ENCODE data around the gene SNRPD3.
"Not testable (repeated sequence)": the region's sequence is repeated elsewhere in the genome, so short reads cannot be mapped to it uniquely, and the experiment has no call there.

Gene SNRPD3

DNA sequence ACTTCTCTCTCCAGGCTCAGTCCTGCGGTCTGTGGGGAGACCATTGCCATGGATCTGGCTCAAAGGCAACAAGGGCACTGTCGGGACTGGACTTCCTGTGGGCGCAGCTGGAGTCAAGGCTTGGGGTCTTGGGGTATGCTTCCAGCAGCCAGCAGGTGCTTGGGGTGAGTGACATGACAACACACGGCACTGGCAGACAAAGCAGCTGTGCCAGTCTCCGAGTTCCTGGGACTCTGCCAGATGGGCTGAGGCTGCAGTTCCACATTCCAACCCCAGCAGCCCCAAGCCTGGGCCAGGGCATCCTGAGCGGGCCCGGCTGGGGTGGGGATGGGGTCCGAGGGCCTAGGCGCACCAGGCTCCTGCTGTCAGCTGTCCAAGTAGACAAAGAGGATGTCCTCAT is 13.2 kb upstream of the SNRPD3 start:
- Histone ChIP-seq H3K4me1 (ENCODE audit: insufficient read depth, low read length) (no peaks in the 10 kb centered on the region), H3K36me3 (ENCODE audit: insufficient read depth, low read length) (peaks cover 66% of the 10 kb centered on the region), H3K4me3 (ENCODE audit: low read length) (no peak overlapping the region), H2AFZ (ENCODE audit: low read depth, low read length) (no peak overlapping the region), H3K27me3 (ENCODE audit: insufficient read depth, low read length) (no peaks in the 10 kb centered on the region), H3K9me3 (ENCODE audit: low read length) (no peaks in the 10 kb centered on the region)

GRCh38 chr22:24543185-24543601 is 12.6 kb upstream of the SNRPD3 start:
- Histone ChIP-seq H3K9me3 (ENCODE audit: low read length) (no peaks in the 10 kb centered on the region), H2AFZ (ENCODE audit: low read depth, low read length) (no peak overlapping the region), H3K27me3 (ENCODE audit: insufficient read depth, low read length) (no peaks in the 10 kb centered on the region), H3K4me1 (ENCODE audit: insufficient read depth, low read length) (no peaks in the 10 kb centered on the region), H3K36me3 (ENCODE audit: insufficient read depth, low read length) (peaks cover 71% of the 10 kb centered on the region), H3K4me3 (ENCODE audit: low read length) (no peak overlapping the region)

DNA sequence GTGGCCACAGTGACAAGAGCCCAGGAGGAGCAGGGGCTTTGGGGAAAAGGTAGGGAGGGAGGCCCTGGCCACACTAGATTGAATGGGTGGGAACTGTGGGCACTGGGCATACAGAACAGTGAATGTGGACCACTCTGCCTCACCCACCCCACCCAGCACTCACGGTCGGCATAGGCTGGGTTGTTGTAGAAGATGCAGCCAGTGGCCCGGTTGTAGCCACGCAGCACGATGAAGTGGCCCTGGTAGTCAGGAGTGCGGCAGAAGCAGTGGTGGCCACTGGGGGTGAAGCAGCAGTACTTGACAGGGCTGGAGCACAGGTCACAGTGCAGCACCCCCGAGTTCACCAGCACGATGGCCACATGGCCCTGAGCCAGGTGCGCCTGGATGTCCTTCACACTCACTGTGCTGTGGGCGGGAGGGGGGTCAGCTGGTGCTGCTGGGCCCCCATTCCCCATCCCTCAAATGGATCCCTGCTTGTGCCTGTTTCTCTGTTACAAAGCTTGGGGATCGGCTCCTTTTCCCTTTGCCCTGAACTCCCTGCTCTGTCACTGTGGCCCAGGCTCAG is 12.0 kb upstream of the SNRPD3 start:
- Histone ChIP-seq H3K4me3 (ENCODE audit: low read length) (no peak overlapping the region), H3K4me1 (ENCODE audit: insufficient read depth, low read length) (no peaks in the 10 kb centered on the region), H2AFZ (ENCODE audit: low read depth, low read length) (no peak overlapping the region), H3K36me3 (ENCODE audit: insufficient read depth, low read length) (peaks cover 76% of the 10 kb centered on the region), H3K27me3 (ENCODE audit: insufficient read depth, low read length) (no peaks in the 10 kb centered on the region), H3K9me3 (ENCODE audit: low read length) (no peaks in the 10 kb centered on the region)

DNA sequence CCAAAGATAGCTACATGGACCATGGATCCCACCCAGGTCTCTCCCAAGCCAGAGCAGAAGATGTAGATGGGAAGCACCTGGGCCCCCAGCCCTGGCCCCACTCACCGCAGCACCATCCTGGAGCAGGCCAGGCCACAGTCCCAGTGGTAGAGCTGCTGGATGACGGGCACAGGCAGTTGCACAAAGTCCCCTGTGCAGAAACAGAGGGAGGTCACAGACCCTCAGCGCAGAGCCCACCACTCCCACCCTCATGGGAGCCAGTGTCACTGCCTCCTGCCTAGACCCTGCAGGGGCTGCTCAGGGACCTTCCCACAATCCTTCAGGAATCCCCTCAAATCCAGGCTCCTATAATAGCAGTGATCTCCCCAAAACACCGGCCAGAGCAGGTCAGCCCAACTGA is 7.0 kb upstream of the SNRPD3 start:
- Histone ChIP-seq H2AFZ (ENCODE audit: low read depth, low read length) (no peak overlapping the region), H3K9me3 (ENCODE audit: low read length) (no peaks in the 10 kb centered on the region), H3K27me3 (ENCODE audit: insufficient read depth, low read length) (no peaks in the 10 kb centered on the region), H3K4me3 (ENCODE audit: low read length) (no peak overlapping the region), H3K4me1 (ENCODE audit: insufficient read depth, low read length) (peaks cover 10% of the 10 kb centered on the region), H3K36me3 (ENCODE audit: insufficient read depth, low read length) (peaks cover 45% of the 10 kb centered on the region)

- peaks cover 31% of the 10 kb centered on the region for H3K36me3 ChIP-seq (ENCODE audit: insufficient read depth, low read length)
- H3K4me3 ChIP-seq (ENCODE audit: low read length): no peak overlapping the region
Measured at GRCh38 chr22:24550028-24550901, 5.5 kb upstream of the SNRPD3 start.

DNA sequence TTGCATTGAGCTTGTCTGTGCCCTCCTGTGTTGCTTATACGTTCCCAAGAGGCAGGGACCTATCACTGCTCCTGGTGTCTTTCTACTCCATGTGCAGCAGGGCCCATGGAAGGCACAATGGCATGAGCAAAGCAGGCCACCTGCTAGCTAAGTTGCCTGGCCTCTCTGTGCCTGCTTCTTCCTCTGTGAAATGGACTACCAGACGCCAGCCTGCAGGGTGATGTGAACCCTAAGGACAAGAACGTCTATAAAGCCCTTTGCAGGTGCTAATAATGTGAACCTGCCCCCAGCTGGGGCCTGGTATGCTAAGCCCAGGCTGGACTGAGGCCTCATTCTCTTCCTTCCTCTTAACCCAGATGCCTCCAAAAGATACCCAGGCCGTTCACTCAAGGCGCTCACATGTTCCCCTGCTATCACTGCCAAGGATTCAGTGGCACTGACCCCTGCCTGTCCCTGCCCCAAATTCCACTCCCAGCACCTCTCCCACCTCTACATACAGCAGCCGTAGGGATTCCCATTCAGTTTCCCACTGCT is 4.8 kb upstream of the SNRPD3 start:
- Histone ChIP-seq H3K4me3 (ENCODE audit: low read length) (no peak overlapping the region), H3K9me3 (ENCODE audit: low read length) (no peaks in the 10 kb centered on the region), H3K4me1 (ENCODE audit: insufficient read depth, low read length) (peaks cover 13% of the 10 kb centered on the region), H2AFZ (ENCODE audit: low read depth, low read length) (no peak overlapping the region), H3K36me3 (ENCODE audit: insufficient read depth, low read length) (peaks cover 30% of the 10 kb centered on the region), H3K27me3 (ENCODE audit: insufficient read depth, low read length) (no peaks in the 10 kb centered on the region)

More at GRCh38 chr22:24550028-24550901, 5.5 kb upstream of the SNRPD3 start:
- H3K4me1 ChIP-seq (ENCODE audit: insufficient read depth, low read length): peaks cover 13% of the 10 kb centered on the region
- no peaks in the 10 kb centered on the region for H3K9me3 ChIP-seq (ENCODE audit: low read length)
- no peaks in the 10 kb centered on the region for H3K27me3 ChIP-seq (ENCODE audit: insufficient read depth, low read length)
- no peak overlapping the region for H2AFZ ChIP-seq (ENCODE audit: low read depth, low read length)

GRCh38 chr22:24552503-24553286 is 3.1 kb upstream of the SNRPD3 start:
- H3K4me3 ChIP-seq (ENCODE audit: low read length): peak overlapping the region; percentile 10
- H3K4me1 ChIP-seq (ENCODE audit: insufficient read depth, low read length): peaks cover 25% of the 10 kb centered on the region
- H3K27me3 ChIP-seq (ENCODE audit: insufficient read depth, low read length); H3K9me3 ChIP-seq (ENCODE audit: low read length); H2AFZ ChIP-seq (ENCODE audit: low read depth, low read length): not testable (repeated sequence)
- peaks cover 21% of the 10 kb centered on the region for H3K36me3 ChIP-seq (ENCODE audit: insufficient read depth, low read length)

DNA sequence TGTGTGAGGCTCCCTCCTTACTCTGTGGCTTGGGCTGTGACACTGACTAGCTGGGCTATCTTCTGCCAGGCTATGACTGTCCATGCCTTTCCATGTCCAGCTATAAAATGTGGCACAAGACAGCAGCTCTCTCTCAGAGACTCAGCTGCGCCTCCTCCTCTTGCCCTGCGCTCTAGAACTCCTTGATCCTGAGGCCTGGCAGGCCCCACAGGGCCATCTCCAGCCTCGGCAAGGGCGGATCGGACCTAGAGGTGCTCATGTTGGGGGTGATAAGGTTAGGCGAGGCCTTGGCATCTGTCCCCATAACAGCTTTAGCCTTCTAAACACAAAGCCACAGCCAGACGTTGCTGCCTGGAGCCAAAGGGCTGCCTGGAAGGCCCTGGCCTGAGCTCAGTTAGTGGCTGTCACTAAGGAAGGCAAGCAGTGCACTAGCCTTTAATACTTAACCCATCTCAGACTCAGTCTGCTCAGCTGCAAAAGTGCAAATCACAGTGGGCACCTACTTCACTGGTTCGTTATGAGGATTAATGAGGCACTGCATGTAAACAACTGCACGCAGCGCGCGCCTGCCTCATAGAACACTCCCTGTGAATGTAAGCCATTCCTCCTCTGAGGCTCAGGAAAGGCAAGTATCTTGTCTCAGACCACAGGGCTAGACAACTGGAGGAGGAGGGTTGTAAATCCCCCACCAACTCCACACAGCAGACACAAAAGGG is 2.0 kb upstream of the SNRPD3 start:
- peaks cover 22% of the 10 kb centered on the region for H3K36me3 ChIP-seq (ENCODE audit: insufficient read depth, low read length)

DNA sequence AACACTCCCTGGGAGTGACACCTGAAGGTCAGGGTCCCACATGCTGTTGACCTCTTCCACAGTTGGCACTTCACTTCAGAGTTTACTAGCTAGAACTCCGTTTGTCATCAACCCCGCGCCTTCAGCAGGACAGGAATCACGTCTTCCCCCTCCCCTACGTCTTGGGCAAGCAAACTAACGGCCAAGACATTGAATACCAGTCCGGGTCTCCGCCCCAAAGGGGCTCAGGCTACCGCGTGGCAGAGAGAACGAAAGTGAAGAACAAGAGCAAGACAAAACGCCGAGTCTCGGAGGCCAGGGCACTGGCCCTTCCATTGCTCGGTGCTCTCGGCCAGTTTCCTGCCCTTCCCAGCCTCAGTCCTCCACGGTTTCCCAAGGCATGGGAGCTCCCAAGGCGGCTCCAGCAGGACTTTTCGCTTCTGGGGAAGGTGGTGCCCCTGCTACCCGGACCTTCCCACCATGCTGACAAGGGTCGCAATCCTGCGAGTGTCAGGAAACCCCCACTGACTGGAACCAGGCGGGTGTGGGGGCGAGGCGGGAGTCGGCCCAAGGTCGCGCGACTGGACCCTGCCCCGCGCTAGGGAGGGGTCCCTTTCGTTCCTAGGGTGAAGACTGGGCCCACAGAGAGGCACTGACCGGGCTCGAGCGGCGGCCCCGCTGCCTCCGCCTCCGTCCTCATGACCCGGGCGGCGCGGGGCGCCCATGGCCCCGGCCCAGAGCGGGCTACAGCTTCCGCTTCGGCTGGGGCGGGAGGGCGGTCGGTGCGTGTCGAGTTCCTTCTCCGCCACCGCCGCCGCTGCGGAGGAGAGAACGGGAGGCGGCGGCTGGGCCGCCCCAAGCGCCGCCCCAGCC is 1.3 kb upstream of the SNRPD3 start, which contains the start of gene GUCD1:
Gene GUCD1 (minus strand): TSS at position 826 of the 852 bp plus-strand sequence. CDS start 147 bp downstream, at position 679.
- Histone ChIP-seq H3K4me1 (ENCODE audit: insufficient read depth, low read length) (peaks cover 25% of the 10 kb centered on the region), H3K36me3 (ENCODE audit: insufficient read depth, low read length) (peaks cover 24% of the 10 kb centered on the region), H3K4me3 (ENCODE audit: low read length) (peak within 1 kb of the TSS; percentile 85), H3K9me3 (ENCODE audit: low read length) (no peaks in the 10 kb centered on the region), H2AFZ (ENCODE audit: low read depth, low read length) (peak within 1 kb of the TSS; percentile 97), H3K27me3 (ENCODE audit: insufficient read depth, low read length) (no peaks in the 10 kb centered on the region)

More for the DNA sequence above, 2.0 kb upstream of the SNRPD3 start:
- H3K4me1 ChIP-seq (ENCODE audit: insufficient read depth, low read length): peaks cover 25% of the 10 kb centered on the region
- H3K27me3 ChIP-seq (ENCODE audit: insufficient read depth, low read length): no peaks in the 10 kb centered on the region
- H3K9me3 ChIP-seq (ENCODE audit: low read length): no peaks in the 10 kb centered on the region
- no peak overlapping the region for H2AFZ ChIP-seq (ENCODE audit: low read depth, low read length)
- peak overlapping the region; percentile 70 for H3K4me3 ChIP-seq (ENCODE audit: low read length)

GRCh38 chr22:24559471-24559870 is 3.7 kb downstream of the SNRPD3 start:
- peaks cover 12% of the 10 kb centered on the region for H3K4me1 ChIP-seq (ENCODE audit: insufficient read depth, low read length)
- no peaks in the 10 kb centered on the region for H3K9me3 ChIP-seq (ENCODE audit: low read length)
- H3K27me3 ChIP-seq (ENCODE audit: insufficient read depth, low read length): no peaks in the 10 kb centered on the region
- H2AFZ ChIP-seq (ENCODE audit: low read depth, low read length): no peak overlapping the region
- H3K4me3 ChIP-seq (ENCODE audit: low read length): no peak overlapping the region
- H3K36me3 ChIP-seq (ENCODE audit: insufficient read depth, low read length): peaks cover 52% of the 10 kb centered on the region

DNA sequence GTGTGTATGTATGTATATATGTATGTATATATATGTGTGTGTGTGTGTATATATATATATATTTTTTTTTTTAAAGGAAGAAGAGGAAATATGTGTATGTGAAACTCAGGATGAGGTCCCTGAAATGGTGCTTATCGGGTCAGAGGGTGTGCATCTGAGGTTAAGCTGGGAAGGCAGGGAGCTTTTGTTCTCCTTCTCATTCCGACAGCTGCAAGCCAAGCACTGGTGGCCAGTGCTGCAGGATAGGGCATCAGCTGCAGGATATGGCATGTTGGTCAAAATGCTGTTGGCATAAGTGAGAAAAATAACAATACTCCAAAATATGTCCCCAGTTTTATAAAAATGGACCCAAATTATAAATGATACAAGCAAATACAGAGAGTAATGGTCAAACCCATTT is 7.4 kb downstream of the SNRPD3 start:
- H3K4me1 ChIP-seq (ENCODE audit: insufficient read depth, low read length): no peaks in the 10 kb centered on the region
- no peaks in the 10 kb centered on the region for H3K9me3 ChIP-seq (ENCODE audit: low read length)
- no peak overlapping the region for H2AFZ ChIP-seq (ENCODE audit: low read depth, low read length)
- H3K4me3 ChIP-seq (ENCODE audit: low read length): no peak overlapping the region
- peaks cover 72% of the 10 kb centered on the region for H3K36me3 ChIP-seq (ENCODE audit: insufficient read depth, low read length)
- H3K27me3 ChIP-seq (ENCODE audit: insufficient read depth, low read length): no peaks in the 10 kb centered on the region
